SK-N-DZ (cell line): ENCODE measurements around the gene MYEOV. TPM values are rescaled to one million over a fixed set of nuclear protein-coding genes. Genes with fewer than 3 reads are reported as not detected.

Experiments used
- DNase-seq: peaks from one replicate; pipeline ENCODE4 v3.0.0-alpha.2; 2015; ENCODE audit warnings: low spot score
- polyA plus RNA-seq, 2 experiments: library from polyadenylated mRNA; depleted of rRNA; stranded (reverse); fragments of >200 nt; gene quantifications; 2 replicates each; pipeline ENCODE4 v1.2.3, GENCODE V29; 2014

The MYEOV gene
- 0.54 TPM in 1 of 2 replicates, not detected in the other for polyA plus RNA-seq (2014; cell fraction: cytosol; rRNA removed)
- polyA plus RNA-seq (2014; cell fraction: nucleus; rRNA removed): 0.49 TPM in 1 of 2 replicates, not detected in the other

- no peak for DNase-seq
These were observed at the start of gene MYEOV for GRCh38 chr11:69293819-69294505. Gene MYEOV, plus strand, starts transcription at chr11:69294155. Its CDS starts 1,200 bp downstream, at chr11:69295355.

DNA sequence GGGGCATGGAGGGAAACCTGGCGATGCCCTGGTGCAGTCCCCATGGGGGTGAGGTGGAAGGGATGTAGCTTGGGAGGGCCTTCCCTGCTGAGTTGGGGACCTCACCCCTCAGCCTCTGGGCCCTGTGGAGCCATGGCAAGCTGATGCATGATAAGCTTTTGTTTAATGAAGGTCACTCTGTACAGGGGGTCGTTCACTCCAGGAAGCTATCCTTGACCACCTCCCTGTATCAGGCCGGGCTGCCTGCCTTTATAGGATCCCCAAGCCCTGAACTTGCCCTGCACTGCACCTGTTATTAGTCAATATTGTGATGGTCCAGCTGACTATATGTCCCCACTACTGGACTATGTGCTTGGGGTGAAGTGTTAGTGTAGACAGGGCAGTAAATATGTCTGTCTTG lies 49.7 kb upstream of the MYEOV start:
- no peak for DNase-seq

DNA sequence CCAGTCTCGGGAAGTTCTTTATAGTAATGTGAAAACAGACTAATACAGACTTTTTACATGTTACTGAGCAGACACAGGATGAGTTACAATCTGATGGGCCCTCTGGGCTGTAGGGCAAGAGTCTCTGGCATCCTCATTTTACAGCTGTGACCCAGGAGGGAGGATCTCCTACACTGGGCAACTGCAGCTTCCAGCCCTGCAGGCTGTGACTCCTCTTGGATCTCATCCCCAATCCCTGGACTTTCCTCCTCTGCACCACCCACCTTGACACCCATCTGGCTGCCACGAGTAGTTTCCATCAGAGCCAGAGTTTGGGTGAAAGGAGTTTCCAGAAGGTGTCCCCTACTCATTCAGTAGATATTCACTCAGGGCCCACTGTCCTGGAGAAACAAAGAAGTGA lies 48.9 kb upstream of the MYEOV start:
- DNase-seq: no peak

DNA sequence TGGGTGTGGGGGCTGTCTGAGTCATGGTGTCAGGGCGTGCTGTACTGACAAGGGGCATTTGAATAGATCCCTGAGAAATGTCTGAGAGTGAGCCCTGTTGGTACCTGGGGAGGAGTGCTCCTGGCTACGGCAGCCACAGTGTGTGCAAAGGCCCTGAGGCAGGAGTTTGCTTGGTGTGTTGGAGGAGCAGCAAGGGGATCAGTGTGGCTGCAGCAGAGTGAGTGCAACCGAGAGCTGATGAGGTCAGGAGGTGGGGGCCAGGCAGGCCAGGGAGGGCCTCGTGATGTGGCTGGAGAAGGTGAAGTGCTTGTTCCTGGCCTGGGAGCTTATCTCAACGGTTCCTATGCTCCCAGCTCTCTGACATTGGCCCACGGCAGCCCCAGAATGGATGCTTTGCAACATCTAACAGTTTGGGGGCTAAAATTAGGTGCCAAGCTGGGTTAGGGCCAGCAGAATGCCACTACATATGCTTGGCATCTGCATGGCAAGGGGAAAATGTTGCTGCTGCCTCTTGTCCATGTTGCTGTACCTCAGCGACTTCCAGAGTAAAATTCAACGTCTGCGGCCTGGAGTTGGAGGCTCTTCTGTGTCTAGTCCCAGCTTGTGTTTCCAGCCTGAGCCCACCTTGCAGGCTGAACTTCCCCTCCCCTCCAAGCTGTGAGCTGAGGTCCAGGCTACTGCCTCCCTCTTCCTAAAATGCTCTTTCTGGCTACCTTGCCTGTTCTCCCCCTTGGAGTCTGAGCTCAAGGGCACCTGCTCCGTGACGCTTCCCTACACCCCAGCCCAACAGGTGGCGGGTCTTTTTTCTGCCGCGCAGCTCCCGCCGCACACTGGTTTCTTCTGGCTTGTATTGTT lies 48.2 kb upstream of the MYEOV start:
- no peak for DNase-seq

DNA sequence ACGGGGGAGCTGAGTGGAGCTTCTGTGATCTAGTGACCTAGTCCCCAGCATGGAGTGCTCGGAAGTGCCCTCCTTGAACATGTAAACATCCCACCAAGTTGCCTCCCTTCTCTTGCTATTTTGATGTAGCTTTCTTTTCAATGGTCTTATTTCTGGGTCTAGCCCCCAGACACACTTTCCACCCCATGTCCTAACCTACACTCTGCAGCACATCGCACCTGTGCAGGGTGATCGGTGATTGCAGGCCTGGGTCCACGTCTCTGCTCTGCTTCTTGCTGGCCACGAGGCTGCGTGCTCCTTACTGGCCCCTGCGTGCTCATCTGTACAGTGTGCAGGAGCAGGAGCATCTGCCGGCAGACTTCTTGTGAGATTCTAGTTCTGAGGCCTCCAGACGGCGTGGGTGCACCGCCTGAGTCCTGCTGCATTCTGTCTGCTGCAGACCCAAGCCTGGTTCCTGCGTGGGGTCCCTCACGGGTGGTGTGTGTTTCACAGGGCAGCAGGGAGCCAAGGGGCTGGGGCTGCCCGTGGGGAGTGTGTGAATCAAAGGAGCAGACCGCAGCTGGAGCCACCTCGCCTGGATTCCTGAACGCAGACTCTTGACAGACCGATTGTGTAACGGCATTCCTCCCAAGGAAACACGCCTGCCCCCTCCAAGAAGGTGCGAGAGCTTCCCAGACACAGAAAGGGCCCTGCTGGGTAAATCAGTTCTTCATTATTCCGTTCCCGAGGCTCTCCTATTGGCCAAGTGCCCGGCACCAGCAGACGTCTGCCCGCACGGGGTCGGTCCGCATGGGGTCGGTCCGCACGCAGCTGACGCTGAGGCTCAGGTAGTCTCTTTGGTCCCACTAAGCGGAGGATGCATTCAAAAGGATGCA lies 44.4 kb upstream of the MYEOV start:
- DNase-seq: no peak

DNA sequence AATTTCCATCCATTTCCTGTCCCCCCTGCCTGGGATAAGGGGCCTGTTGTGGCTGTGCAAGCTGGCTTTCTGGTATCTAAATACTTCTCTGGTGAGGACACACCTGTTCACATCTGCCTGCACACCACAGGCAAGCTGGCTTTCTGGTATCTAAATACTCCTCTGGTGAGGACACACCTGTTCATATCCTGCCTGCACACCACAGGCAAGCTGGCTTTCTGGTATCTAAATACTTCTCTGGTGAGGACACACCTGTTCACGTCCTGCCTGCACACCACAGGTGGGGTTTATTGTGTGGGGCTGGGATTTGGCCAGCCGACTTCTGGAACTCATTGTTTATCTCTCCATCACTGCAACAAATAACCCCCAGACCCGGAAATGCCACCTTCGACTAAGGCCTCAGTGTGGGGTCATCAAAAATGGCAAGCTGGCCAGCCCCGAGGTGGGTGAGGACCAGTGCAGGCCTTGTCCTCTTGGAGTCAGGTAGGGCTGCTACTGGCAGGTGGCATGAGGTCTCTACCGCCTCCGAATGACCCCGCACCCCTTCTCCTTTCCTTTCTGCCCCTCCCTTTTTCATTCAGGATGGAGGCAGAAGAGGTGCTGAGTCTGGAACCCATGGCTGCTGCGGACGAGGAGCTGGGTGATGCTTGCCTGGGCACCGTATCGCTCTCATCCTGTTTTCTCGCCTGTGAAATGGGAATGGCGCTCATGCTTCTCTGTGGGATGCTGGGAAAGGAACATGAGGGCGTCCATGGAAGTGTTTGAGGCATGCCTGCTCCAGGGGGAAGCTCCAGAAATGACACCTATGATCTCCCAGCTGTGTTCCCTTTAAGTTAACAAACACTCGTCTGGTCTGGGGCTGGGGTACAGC lies 43.5 kb upstream of the MYEOV start:
- no peak for DNase-seq

DNA sequence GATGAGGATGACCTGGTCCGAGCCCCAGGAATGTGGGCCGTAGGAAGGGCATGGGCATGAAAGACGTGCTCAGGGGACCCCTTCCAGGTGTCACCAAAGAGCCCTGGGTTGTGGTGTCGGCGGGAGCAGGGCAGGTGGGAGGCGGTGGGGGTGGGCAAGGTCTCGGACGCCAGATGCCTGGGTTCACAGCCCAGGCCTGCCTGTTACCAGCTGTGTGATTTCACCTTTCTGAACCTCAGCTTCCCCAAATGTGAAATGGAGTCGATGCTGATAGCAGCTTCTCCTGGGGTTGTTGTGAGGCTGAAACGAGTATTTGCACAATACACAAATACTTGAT lies 42.9 kb upstream of the MYEOV start:
- DNase-seq: no peak

DNA sequence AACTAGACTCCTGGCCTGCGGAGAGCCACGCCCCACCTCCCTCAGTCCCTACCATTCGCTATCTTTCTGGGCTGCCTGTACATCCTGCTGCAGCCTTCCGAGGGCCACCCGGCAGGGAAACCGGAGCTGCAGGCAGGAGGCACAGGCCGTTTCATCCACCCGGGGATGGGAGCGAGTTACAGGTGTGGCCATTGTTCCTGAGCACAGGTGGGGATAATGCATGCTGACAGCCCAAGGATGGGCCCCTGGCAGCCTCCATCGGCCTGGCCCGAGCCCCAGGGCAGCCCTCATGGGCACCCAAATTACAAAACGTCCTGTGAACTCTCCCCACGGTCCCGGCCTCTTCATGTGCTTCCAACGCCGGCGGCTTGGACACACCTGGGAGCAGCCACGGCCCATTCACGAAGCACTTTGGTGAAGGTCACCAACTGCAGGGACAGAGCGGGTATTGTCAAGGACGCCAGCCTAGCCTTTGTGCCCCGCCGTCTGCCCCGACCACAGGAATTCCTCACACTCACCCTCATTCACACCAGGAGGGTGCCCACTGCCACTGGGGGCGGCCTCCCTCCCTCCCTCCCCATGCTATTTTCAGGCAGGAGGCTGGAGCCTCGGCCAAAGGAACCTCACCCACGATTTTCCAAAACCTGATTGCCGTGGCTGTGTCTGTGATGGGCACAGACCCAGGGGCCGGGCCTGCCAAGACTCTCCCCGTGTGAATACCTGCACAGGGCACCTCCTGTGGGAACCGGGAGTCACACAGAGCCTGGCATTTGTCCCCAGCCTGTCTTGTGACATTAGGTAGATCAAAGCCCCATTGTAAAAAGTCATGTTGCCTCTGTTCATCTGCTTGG lies 42.1 kb upstream of the MYEOV start:
- DNase-seq: no peak

DNA sequence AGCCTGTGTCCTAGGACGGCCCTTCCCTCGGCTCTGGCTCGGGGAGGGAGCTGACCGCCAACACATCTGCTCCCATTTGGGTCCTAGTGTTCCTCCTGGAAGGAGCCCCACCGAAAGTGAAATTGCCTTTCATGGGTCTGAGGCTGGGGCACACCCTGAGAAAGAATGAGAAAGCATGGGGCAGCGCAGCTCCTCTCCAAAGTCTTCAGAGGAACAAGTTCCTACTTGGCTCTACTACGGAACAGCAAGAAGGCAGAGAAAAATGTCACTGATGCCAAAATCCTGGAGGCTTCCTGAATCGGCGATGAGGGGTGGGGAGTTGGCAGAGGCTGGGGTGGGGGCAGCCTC lies 41.5 kb upstream of the MYEOV start:
- DNase-seq: no peak

GRCh38 chr11:69253028-69253427 lies 40.9 kb upstream of the MYEOV start:
- no peak for DNase-seq

- no peak for DNase-seq
These were observed 36.8 kb upstream of the MYEOV start for GRCh38 chr11:69257134-69257533.

DNA sequence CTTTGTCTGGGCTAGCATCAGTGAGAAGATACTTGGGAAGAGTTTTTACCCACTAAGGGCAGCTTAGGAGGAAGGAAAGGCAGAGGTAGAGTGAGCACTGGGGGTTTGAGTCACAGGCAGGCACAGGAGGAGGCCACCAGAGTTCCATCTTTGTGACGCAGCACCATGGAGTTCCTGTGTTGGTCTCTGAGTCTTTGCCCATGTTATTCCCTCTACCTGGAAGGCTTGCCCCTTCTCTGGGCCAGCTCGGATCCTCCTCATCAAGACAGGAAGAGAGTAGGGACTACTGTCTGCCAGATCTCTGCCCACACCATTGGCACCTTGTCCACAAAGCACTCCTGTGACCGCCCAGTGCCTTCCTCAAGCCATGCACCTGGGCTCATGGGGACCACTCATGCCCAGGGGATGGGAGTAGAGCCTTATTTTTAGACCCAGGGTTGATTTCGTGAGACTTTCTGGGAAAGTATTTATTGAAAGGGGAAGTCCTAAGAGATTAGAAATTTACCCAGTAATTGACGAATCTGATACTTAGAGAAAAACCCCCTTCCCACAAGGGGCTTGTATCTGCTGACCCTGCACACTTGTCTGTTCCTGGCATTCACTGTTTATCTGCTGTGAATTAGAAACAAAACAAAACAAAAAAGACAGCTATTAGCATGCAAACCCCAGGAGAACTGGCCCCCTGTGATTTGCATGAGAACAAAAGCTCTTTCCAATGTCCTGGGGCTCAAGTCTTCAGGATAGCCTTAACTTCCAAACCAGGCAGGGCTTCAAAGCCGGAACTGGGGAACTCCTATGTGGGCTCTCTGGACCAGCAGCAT lies 35.9 kb upstream of the MYEOV start:
- no peak for DNase-seq

- DNase-seq: no peak
These were observed 34.9 kb upstream of the MYEOV start for GRCh38 chr11:69259096-69259495.

- DNase-seq: no peak
These were observed 33.3 kb upstream of the MYEOV start for GRCh38 chr11:69260622-69261021.

DNA sequence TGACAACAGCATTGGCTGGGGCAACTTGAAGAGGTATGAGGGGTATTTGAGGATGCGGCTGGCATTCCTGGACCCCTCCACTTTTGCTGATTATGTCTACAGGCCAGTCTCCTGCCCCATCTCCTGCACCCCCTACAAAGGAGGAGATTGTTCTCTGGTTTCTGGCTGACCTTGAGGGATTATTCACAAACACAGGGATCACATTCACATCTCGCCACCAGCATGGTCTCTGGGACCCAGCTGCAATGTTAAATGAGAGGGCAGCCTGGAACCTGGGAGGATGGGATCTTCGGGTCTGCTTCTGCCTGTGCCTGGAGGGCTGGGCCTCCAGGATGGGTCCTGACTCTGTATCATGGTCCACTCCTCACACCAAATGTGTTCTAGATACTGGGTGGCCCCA lies 32.8 kb upstream of the MYEOV start:
- no peak for DNase-seq

DNA sequence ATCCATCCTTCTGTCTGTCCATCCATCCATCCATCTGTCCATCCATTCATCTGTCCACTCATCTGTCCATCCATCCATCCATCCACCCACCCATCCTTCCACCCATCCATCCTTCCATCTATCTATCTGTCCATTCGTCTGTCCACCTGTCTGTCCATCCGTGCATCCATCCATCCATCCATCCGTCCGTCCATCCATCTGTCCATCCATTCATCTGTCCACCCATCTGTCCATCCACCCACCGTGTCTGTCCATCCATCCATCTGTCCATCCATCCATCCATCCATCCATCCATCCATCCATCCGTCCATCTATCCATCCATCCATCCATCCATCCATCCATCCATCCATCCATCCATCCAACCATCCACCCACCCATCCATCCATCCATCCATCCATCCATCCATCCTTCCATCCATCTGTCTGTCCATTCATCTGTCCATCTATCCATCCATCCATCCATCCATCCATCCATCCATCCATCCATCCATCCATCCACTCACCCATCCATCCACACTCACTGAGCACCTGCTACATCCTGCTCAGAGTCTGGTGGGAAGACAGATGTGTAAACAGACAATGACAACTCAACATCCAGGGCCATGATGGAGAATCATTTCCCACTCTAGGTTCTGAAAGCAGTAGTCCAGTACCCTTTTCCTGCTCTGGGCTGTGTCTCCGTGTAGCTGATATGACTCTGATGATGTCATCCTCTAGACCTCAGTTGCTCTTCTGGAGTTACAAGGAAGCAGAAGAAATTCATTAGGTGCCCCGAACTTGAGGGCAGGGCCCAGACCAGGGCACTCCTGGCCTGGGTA lies 30.8 kb upstream of the MYEOV start:
- no peak for DNase-seq

- DNase-seq: no peak
These were observed 30.3 kb upstream of the MYEOV start for GRCh38 chr11:69263736-69264052.

DNA sequence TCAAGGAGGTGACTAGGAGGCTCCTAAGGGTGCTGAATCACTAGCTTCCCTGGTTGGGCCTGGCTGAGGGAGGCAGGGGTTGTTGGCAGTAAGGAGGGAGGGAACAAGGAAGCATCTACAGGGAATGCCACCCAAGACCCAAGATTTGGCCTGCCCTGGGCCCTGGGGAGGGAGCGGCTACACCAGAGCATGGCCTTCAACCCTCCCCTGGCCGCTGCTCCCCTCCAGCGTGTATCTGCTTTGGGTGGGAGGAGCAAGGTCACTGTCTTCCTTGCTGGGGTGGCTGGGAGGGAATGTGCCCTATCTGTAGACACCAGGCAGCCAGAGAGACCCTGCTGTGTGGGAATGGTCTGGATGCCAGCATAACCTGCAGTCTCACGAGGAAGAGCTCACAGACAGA lies 29.5 kb upstream of the MYEOV start:
- DNase-seq: no peak

- DNase-seq: no peak
These were observed 28.7 kb upstream of the MYEOV start for GRCh38 chr11:69265210-69265609.
